Measurements from ENCODE around the gene B3GNT8.

DNA sequence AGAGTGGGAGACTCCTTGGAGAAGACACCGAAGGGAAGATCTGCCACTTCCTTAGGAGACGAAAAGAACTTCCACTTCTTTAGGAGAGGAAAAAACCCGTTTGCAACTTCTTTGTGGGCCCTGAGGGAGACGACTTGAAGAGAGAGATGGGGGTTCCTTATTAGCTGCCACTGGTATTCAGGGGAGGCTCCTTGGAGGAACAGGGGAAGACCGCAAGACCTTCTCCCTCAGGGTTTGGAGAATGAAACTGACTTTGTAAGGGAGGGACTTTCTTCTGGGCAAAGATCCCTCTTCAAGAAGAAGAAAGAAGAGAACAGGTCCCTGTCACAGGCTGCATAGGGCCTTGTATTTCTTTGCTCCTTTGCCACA lies 29.1 kb downstream of the B3GNT8 start:
- TF ChIP-seq EZH2 (IDR thresholded peaks at IDR 0.05; ENCODE audit: low read depth, low read length, severe bottlenecking), result no peak
- TF ChIP-seq, protein P1, sequence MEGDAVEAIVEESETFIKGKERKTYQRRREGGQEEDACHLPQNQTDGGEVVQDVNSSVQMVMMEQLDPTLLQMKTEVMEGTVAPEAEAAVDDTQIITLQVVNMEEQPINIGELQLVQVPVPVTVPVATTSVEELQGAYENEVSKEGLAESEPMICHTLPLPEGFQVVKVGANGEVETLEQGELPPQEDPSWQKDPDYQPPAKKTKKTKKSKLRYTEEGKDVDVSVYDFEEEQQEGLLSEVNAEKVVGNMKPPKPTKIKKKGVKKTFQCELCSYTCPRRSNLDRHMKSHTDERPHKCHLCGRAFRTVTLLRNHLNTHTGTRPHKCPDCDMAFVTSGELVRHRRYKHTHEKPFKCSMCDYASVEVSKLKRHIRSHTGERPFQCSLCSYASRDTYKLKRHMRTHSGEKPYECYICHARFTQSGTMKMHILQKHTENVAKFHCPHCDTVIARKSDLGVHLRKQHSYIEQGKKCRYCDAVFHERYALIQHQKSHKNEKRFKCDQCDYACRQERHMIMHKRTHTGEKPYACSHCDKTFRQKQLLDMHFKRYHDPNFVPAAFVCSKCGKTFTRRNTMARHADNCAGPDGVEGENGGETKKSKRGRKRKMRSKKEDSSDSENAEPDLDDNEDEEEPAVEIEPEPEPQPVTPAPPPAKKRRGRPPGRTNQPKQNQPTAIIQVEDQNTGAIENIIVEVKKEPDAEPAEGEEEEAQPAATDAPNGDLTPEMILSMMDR (IDR thresholded peaks at IDR 0.05; ENCODE audit: control extremely low read depth in 1 of 3, insufficient read depth in 1 of 3, low read depth in 1 of 3, low read length in 3 of 3), result no peak
- no peak for TF ChIP-seq POLR2AphosphoS5 (IDR thresholded peaks at IDR 0.05; ENCODE audit: low read depth, low read length)
- TF ChIP-seq POLR2A (IDR thresholded peaks at IDR 0.05; ENCODE audit: control extremely low read depth in 1 of 2, low read depth in 2 of 2, low read length in 2 of 2), result no peak
- no peak for TF ChIP-seq TAF1 (IDR thresholded peaks at IDR 0.05; ENCODE audit: low read depth, low read length)
- no peak for TF ChIP-seq SRF (IDR thresholded peaks at IDR 0.05; ENCODE audit: low read depth, low read length)
- TF ChIP-seq BRCA1 (IDR thresholded peaks at IDR 0.05; ENCODE audit: low read depth, low read length), result no peak
- TF ChIP-seq BCL11A (IDR thresholded peaks at IDR 0.05; ENCODE audit: low read depth in 2 of 2, low read length in 2 of 2), result no peak
- TF ChIP-seq, protein P2, sequence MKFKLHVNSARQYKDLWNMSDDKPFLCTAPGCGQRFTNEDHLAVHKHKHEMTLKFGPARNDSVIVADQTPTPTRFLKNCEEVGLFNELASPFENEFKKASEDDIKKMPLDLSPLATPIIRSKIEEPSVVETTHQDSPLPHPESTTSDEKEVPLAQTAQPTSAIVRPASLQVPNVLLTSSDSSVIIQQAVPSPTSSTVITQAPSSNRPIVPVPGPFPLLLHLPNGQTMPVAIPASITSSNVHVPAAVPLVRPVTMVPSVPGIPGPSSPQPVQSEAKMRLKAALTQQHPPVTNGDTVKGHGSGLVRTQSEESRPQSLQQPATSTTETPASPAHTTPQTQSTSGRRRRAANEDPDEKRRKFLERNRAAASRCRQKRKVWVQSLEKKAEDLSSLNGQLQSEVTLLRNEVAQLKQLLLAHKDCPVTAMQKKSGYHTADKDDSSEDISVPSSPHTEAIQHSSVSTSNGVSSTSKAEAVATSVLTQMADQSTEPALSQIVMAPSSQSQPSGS (IDR thresholded peaks at IDR 0.05; ENCODE audit: low read length), result no peak
- TF ChIP-seq EP300 (IDR thresholded peaks at IDR 0.05; ENCODE audit: borderline replicate concordance in 1 of 2, low read depth in 2 of 2, low read length in 2 of 2), result no peak
- TF ChIP-seq ASH2L (IDR thresholded peaks at IDR 0.05; ENCODE audit: low read length), result no peak
- no peak for TF ChIP-seq YY1 (IDR thresholded peaks at IDR 0.05; ENCODE audit: low read depth, low read length)
- no peak for TF ChIP-seq JUN (IDR thresholded peaks at IDR 0.05; ENCODE audit: low read depth, low read length)

Measured in H1 (cell line).